Left lung (tissue), 10 donors: ENCODE measurements around the gene ATG5. TPM values are rescaled to one million over a fixed set of nuclear protein-coding genes. Genes with fewer than 3 reads are reported as not detected.

ENCODE experiments used
- ATAC-seq: fragments of 200-7000 bp; cut with Tn5 transposase; one replicate; pipeline ENCODE4 v1.9.1; 2020; ENCODE audit warnings: moderate library complexity
- DNase-seq, 4 donors: peaks; one replicate each; pipeline ENCODE4 v3.0.0-alpha.2; 2013 to 2020
- H3K27ac ChIP-seq, 2 donors: fragments of 200-600 bp; sonication (generic) in 1 of 2; one replicate each; pipeline versions ENCODE4 v1.5.0 to v1.8.0; 2020 to 2021
- H3K27me3 ChIP-seq, 2 donors: fragments of 200-600 bp; sonication (generic) in 1 of 2; one replicate each; pipeline versions ENCODE4 v1.5.0 to v1.8.0; 2020 to 2021
- H3K36me3 ChIP-seq, 2 donors: fragments of 200-600 bp; sonication (generic) in 1 of 2; one replicate each; pipeline versions ENCODE4 v1.5.0 to v1.8.0; 2020 to 2021
- H3K4me1 ChIP-seq, 2 donors: fragments of 200-600 bp; one replicate each; pipeline ENCODE4 v1.8.0; 2021
- H3K4me3 ChIP-seq, 2 donors: fragments of 200-600 bp; sonication (generic) in 1 of 2; one replicate each; pipeline versions ENCODE4 v1.5.0 to v1.8.0; 2020 to 2021; ENCODE audit warnings: mild to moderate bottlenecking in 1 of 2
- H3K9me3 ChIP-seq, 2 donors: fragments of 200-600 bp; sonication (generic) in 1 of 2; one replicate each; pipeline versions ENCODE4 v1.5.0 to v1.8.0; 2020 to 2021
- intact Hi-C, 2 donors: fragments of 100-400 bp; cut with DNase I; formaldehyde crosslinking; loops; one replicate each; pipeline versions ENCODE4 v1.11.2 to v1.14.2; 2022
- polyA plus RNA-seq, 6 donors: library from polyadenylated mRNA; unstranded; fragments of 120-200 nt; gene quantifications; one replicate each; pipeline ENCODE4 v1.2.1, GENCODE V29; 2013; ENCODE audit not compliant: insufficient read length in 6 of 6
- total RNA-seq, 2 donors: library from RNA; stranded (reverse); fragmentation: NEBNext Ultra II Directional; extraction: Animal tissue kit (Norgen Biotek cat#: 25700); gene quantifications; one replicate each; pipeline ENCODE4 v1.2.1, GENCODE V29; 2021
- TF ChIP-seq, protein P1 (sequence below), 2 donors: fragments of 200-600 bp; sonication (generic) in 1 of 2; IDR thresholded peaks; one replicate each; pipeline versions ENCODE4 v1.5.0 to v1.8.0; 2021; ENCODE audit warnings: antibody characterized with exemption in 2 of 2
- donor health status: DM: no; HTN: yes; CAD: no.
- donor health status: DM: no; HTN: no; CAD: no.

Gene ATG5
- total and polyA plus RNA-seq, 8 donors = 30.9 to 42.1 (median 37.4) TPM

GRCh38 chr6:106178900-106179299 lies 146.7 kb downstream of the ATG5 start:
- intact Hi-C loops = no loop called here
- no peak for ATAC-seq
- Histone ChIP-seq H3K4me3 (no peak overlapping the region), H3K27me3 (no peaks in the 10 kb centered on the region), H3K9me3 (no peaks in the 10 kb centered on the region), H3K4me1 (no peaks in the 10 kb centered on the region), H3K27ac (no peak overlapping the region), H3K36me3 (no peaks in the 10 kb centered on the region)
- no peak for DNase-seq
- TF ChIP-seq, protein P1, sequence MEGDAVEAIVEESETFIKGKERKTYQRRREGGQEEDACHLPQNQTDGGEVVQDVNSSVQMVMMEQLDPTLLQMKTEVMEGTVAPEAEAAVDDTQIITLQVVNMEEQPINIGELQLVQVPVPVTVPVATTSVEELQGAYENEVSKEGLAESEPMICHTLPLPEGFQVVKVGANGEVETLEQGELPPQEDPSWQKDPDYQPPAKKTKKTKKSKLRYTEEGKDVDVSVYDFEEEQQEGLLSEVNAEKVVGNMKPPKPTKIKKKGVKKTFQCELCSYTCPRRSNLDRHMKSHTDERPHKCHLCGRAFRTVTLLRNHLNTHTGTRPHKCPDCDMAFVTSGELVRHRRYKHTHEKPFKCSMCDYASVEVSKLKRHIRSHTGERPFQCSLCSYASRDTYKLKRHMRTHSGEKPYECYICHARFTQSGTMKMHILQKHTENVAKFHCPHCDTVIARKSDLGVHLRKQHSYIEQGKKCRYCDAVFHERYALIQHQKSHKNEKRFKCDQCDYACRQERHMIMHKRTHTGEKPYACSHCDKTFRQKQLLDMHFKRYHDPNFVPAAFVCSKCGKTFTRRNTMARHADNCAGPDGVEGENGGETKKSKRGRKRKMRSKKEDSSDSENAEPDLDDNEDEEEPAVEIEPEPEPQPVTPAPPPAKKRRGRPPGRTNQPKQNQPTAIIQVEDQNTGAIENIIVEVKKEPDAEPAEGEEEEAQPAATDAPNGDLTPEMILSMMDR (IDR thresholded peaks at IDR 0.05) = no peak

- Histone ChIP-seq H3K4me1 (no peaks in the 10 kb centered on the region), H3K4me3 (no peak overlapping the region), H3K27ac (no peak overlapping the region), H3K36me3 (no peaks in the 10 kb centered on the region), H3K27me3 (no peaks in the 10 kb centered on the region), H3K9me3 (no peaks in the 10 kb centered on the region)
- intact Hi-C loops = no loop called here
- no peak for DNase-seq
- ATAC-seq = no peak
- TF ChIP-seq, protein P1 (IDR thresholded peaks at IDR 0.05) = no peak
Measured at GRCh38 chr6:106177786-106178185, 147.8 kb downstream of the ATG5 start.

GRCh38 chr6:106173124-106173879 lies 152.3 kb downstream of the ATG5 start:
- intact Hi-C loops = no loop called here
- Histone ChIP-seq H3K4me1 (no peaks in the 10 kb centered on the region), H3K9me3 (no peaks in the 10 kb centered on the region), H3K36me3 (no peaks in the 10 kb centered on the region), H3K4me3 (no peak overlapping the region), H3K27me3 (no peaks in the 10 kb centered on the region), H3K27ac (no peak overlapping the region)
- TF ChIP-seq, protein P1 (IDR thresholded peaks at IDR 0.05) = no peak
- ATAC-seq = no peak
- no peak for DNase-seq

DNA sequence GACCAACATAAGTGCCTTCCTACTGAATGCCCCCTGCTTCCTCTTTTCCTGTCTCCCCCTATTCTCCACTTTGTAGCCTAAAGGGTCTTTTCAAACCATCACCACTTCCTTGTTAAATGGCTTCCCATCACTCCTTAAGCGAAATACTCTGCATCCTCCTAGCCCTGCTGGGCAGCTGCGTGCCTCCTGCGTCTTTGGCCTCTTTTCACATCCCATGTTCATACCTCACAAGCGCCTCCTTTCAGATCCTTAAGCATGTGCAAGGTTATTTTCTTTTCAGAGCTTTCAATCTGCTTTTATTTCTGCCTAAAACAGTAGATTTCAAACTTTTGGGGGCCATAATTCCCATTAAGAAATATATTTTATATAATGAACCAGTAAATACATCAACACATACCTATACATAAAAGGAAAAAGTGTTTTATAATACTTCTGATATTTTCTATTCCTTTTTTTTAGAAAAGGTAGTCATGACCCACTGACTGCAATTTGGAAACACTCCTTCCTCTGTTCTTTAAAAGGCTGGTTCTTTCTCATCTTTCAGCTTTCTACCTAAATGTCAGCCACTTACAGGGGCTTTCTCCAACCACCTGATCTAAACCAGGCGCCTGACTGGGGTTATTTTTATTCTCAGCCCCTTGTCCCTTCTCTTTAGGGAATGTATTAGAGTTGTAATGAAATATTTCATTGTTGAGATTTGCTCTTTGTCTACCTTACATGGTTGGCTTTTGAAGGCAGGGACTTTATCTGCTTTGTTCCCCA lies 155.3 kb downstream of the ATG5 start:
- Histone ChIP-seq H3K9me3 (no peaks in the 10 kb centered on the region), H3K4me3 (no peak overlapping the region), H3K4me1 (no peaks in the 10 kb centered on the region), H3K36me3 (no peaks in the 10 kb centered on the region), H3K27me3 (no peaks in the 10 kb centered on the region), H3K27ac (no peak overlapping the region)
- intact Hi-C loops = no loop called here
- ATAC-seq = no peak
- no peak for DNase-seq
- TF ChIP-seq, protein P1 (IDR thresholded peaks at IDR 0.05) = no peak

- no peak for ATAC-seq
Measured at GRCh38 chr6:106169517-106169916, 156.0 kb downstream of the ATG5 start.

More at GRCh38 chr6:106169517-106169916, 156.0 kb downstream of the ATG5 start:
- H3K4me1 ChIP-seq = peaks cover 0 to 6% of the 10 kb centered on the region in 2 donors
- H3K4me3 ChIP-seq = no peak overlapping the region
- no peaks in the 10 kb centered on the region for H3K36me3 ChIP-seq
- intact Hi-C loops = no loop called here
- TF ChIP-seq, protein P1 (IDR thresholded peaks at IDR 0.05) = no peak
- no peak overlapping the region for H3K27ac ChIP-seq
- H3K9me3 ChIP-seq = no peaks in the 10 kb centered on the region
- no peak for DNase-seq
- H3K27me3 ChIP-seq = no peaks in the 10 kb centered on the region
